AG08396 (cell line): ENCODE results near the gene LRRC3B.

Source experiments
- DNase-seq: peaks from one replicate; pipeline ENCODE4 v3.0.0; 2012; ENCODE audit warnings: low spot score, mixed read lengths

LRRC3B gene

GRCh38 chr3:26631390-26631738 lies 8.8 kb downstream of the LRRC3B start:
- no peak for DNase-seq

- DNase-seq, result no peak
These were observed 12.0 kb downstream of the LRRC3B start for GRCh38 chr3:26634601-26635000.

GRCh38 chr3:26636096-26636727 lies 13.6 kb downstream of the LRRC3B start:
- no peak for DNase-seq

GRCh38 chr3:26637698-26638097 lies 15.1 kb downstream of the LRRC3B start:
- no peak for DNase-seq

- no peak for DNase-seq
These were observed 15.5 kb downstream of the LRRC3B start for GRCh38 chr3:26638113-26638512.

- no peak for DNase-seq
These were observed 16.8 kb downstream of the LRRC3B start for GRCh38 chr3:26639339-26639738.

GRCh38 chr3:26647078-26647477 lies 24.5 kb downstream of the LRRC3B start:
- DNase-seq, result no peak

- DNase-seq, result no peak
These were observed 25.9 kb downstream of the LRRC3B start for GRCh38 chr3:26648461-26648860.

GRCh38 chr3:26652164-26652563 lies 29.6 kb downstream of the LRRC3B start:
- DNase-seq, result no peak

- no peak for DNase-seq
These were observed 31.3 kb downstream of the LRRC3B start for GRCh38 chr3:26653811-26654425.

- DNase-seq, result no peak
These were observed 32.7 kb downstream of the LRRC3B start for GRCh38 chr3:26655231-26655630.

- DNase-seq, result no peak
These were observed 34.9 kb downstream of the LRRC3B start for GRCh38 chr3:26657348-26657976.

GRCh38 chr3:26668171-26668570 lies 45.6 kb downstream of the LRRC3B start:
- no peak for DNase-seq

GRCh38 chr3:26668696-26669095 lies 46.1 kb downstream of the LRRC3B start:
- DNase-seq, result no peak

- no peak for DNase-seq
These were observed 52.8 kb downstream of the LRRC3B start for GRCh38 chr3:26675336-26675735.

- no peak for DNase-seq
These were observed 59.1 kb downstream of the LRRC3B start for GRCh38 chr3:26681632-26682031.

- no peak for DNase-seq
These were observed 59.8 kb downstream of the LRRC3B start for GRCh38 chr3:26682406-26682805.

- DNase-seq, result no peak
These were observed 61.3 kb downstream of the LRRC3B start for GRCh38 chr3:26683902-26684301.

- DNase-seq, result no peak
These were observed 64.9 kb downstream of the LRRC3B start for GRCh38 chr3:26687466-26687865.

- DNase-seq, result no peak
These were observed 77.0 kb downstream of the LRRC3B start for GRCh38 chr3:26699553-26699952.

GRCh38 chr3:26703519-26703918 lies 80.9 kb downstream of the LRRC3B start:
- DNase-seq, result no peak

- DNase-seq, result no peak
These were observed 82.2 kb downstream of the LRRC3B start for GRCh38 chr3:26704736-26705135.

- no peak for DNase-seq
These were observed 85.9 kb downstream of the LRRC3B start for GRCh38 chr3:26708501-26708900.
